Thymus (tissue), 11 donors: ENCODE data around the gene SLC38A10. TPM values are rescaled to one million over a fixed set of nuclear protein-coding genes. Genes with fewer than 3 reads are reported as not detected.

Source experiments
- DNase-seq, 9 donors: peaks; one replicate each; pipeline ENCODE4 v3.0.0-alpha.2; 2013; ENCODE audit warnings: low spot score in 9 of 9, low read depth in 6 of 9, missing footprints in 1 of 9
- H3K27ac ChIP-seq, 2 donors: one replicate each; pipeline ENCODE4 v1.5.1; 2013; ENCODE audit warnings: control low read depth in 1 of 2, low read depth in 1 of 2, low read length in 1 of 2, mild to moderate bottlenecking in 1 of 2, moderate library complexity in 1 of 2
- H3K27me3 ChIP-seq, 2 donors: one replicate each; pipeline ENCODE4 v1.5.1; 2013; ENCODE audit warnings: low read length in 1 of 2; ENCODE audit not compliant: control insufficient read depth in 2 of 2, insufficient read depth in 1 of 2
- H3K36me3 ChIP-seq, 2 donors: one replicate each; pipeline ENCODE4 v1.5.1; 2013; ENCODE audit warnings: low read length in 1 of 2, mild to moderate bottlenecking in 1 of 2, moderate library complexity in 1 of 2; ENCODE audit not compliant: control insufficient read depth in 2 of 2, insufficient read depth in 2 of 2
- H3K4me1 ChIP-seq, 2 donors: one replicate each; pipeline ENCODE4 v1.5.1; 2013; ENCODE audit warnings: low read length in 2 of 2; ENCODE audit not compliant: control insufficient read depth in 2 of 2, insufficient read depth in 2 of 2
- H3K4me3 ChIP-seq, 2 donors: one replicate each; pipeline ENCODE4 v1.5.1; 2013; ENCODE audit warnings: low read length in 2 of 2, control low read depth in 1 of 2, mild to moderate bottlenecking in 1 of 2
- H3K9me3 ChIP-seq, 2 donors: one replicate each; pipeline ENCODE4 v1.5.1; 2013; ENCODE audit warnings: low read length in 1 of 2, mild to moderate bottlenecking in 1 of 2; ENCODE audit not compliant: control insufficient read depth in 2 of 2, insufficient read depth in 1 of 2
- whole genome bisulfite sequencing: extraction: QIAGEN DNeasy Blood & Tissue Kit; methylation state at CpG from one replicate; pipeline ENCODE4 v1.1.7; 2013; 5-methylcytosine and 5-hydroxymethylcytosine counted together
- polyA plus RNA-seq: library from polyadenylated mRNA; stranded (reverse); fragments of 200-250 nt; gene quantifications from one replicate; pipeline ENCODE4 v1.2.3, GENCODE V29; 2013
- total RNA-seq: library from RNA; stranded (reverse); fragments of 120-200 nt; gene quantifications from one replicate; pipeline ENCODE4 v1.2.4, GENCODE V29; 2013
- donor health status: healthy.

SLC38A10 gene
- total and polyA plus RNA-seq, 2 donors: 21.0 to 63.6 TPM

GRCh38 chr17:81277946-81278693, 17.0 kb downstream of the SLC38A10 start:
- no peak overlapping the region for H3K4me3 ChIP-seq
- 96% methylated on average over 20 of the region's 20 CpGs for WGBS

GRCh38 chr17:81277421-81277820, 17.7 kb downstream of the SLC38A10 start:
- Histone ChIP-seq H3K4me3 (no peak overlapping the region), H3K27me3 (no peaks in the 10 kb centered on the region), H3K27ac (no peak overlapping the region), H3K4me1 (peaks cover 0 to 14% of the 10 kb centered on the region in 2 donors), H3K9me3 (no peaks in the 10 kb centered on the region), H3K36me3 (peaks cover 76 to 81% of the 10 kb centered on the region in 2 donors)
- no peak for DNase-seq
- WGBS: 95% methylated on average over 18 of the region's 18 CpGs

More at GRCh38 chr17:81277946-81278693, 17.0 kb downstream of the SLC38A10 start:
- Histone ChIP-seq H3K4me1 (peaks cover 0 to 7% of the 10 kb centered on the region in 2 donors), H3K27me3 (no peaks in the 10 kb centered on the region), H3K36me3 (peaks cover 76 to 83% of the 10 kb centered on the region in 2 donors), H3K27ac (no peak overlapping the region), H3K9me3 (no peaks in the 10 kb centered on the region)
- no peak for DNase-seq

GRCh38 chr17:81276781-81277180, 18.3 kb downstream of the SLC38A10 start:
- no peak for DNase-seq
- Histone ChIP-seq H3K9me3 (no peaks in the 10 kb centered on the region), H3K4me3 (no peak overlapping the region), H3K27me3 (no peaks in the 10 kb centered on the region), H3K27ac (no peak overlapping the region), H3K4me1 (peaks cover 0 to 16% of the 10 kb centered on the region in 2 donors), H3K36me3 (peaks cover 74 to 79% of the 10 kb centered on the region in 2 donors)
- WGBS: 98% methylated on average over 11 of the region's 11 CpGs

- Histone ChIP-seq H3K4me3 (no peak overlapping the region), H3K4me1 (peaks cover 0 to 16% of the 10 kb centered on the region in 2 donors), H3K36me3 (peaks cover 78 to 81% of the 10 kb centered on the region in 2 donors), H3K9me3 (no peaks in the 10 kb centered on the region), H3K27ac (no peak overlapping the region), H3K27me3 (no peaks in the 10 kb centered on the region)
- DNase-seq: no peak
- 98% methylated on average over 14 of the region's 14 CpGs for WGBS
These were observed 20.6 kb downstream of the SLC38A10 start for GRCh38 chr17:81274471-81274855.

GRCh38 chr17:81273698-81274470, 21.2 kb downstream of the SLC38A10 start:
- H3K36me3 ChIP-seq: peaks cover 77 to 79% of the 10 kb centered on the region in 2 donors
- H3K4me3 ChIP-seq: no peak overlapping the region
- no peaks in the 10 kb centered on the region for H3K27me3 ChIP-seq
- WGBS: 98% methylated on average over 31 of the region's 31 CpGs
- no peaks in the 10 kb centered on the region for H3K9me3 ChIP-seq
- DNase-seq: no peak
- no peak overlapping the region for H3K27ac ChIP-seq
- peaks cover 0 to 16% of the 10 kb centered on the region in 2 donors for H3K4me1 ChIP-seq

GRCh38 chr17:81272616-81273015, 22.5 kb downstream of the SLC38A10 start:
- no peak overlapping the region for H3K27ac ChIP-seq
- no peaks in the 10 kb centered on the region for H3K9me3 ChIP-seq
- no peaks in the 10 kb centered on the region for H3K27me3 ChIP-seq
- H3K4me3 ChIP-seq: no peak overlapping the region
- 84% methylated on average over 12 of the region's 12 CpGs for WGBS
- peaks cover 0 to 12% of the 10 kb centered on the region in 2 donors for H3K4me1 ChIP-seq
- no peak for DNase-seq
- H3K36me3 ChIP-seq: peaks cover 74 to 78% of the 10 kb centered on the region in 2 donors

- DNase-seq: no peak
- Histone ChIP-seq H3K36me3 (peaks cover 72 to 77% of the 10 kb centered on the region in 2 donors), H3K4me1 (peaks cover 0 to 12% of the 10 kb centered on the region in 2 donors), H3K27me3 (no peaks in the 10 kb centered on the region), H3K27ac (no peak overlapping the region), H3K4me3 (no peak overlapping the region), H3K9me3 (no peaks in the 10 kb centered on the region)
- WGBS: 97% methylated on average over 12 of the region's 12 CpGs
These were observed 23.9 kb downstream of the SLC38A10 start for GRCh38 chr17:81271226-81271625.

GRCh38 chr17:81270279-81270678, 24.8 kb downstream of the SLC38A10 start:
- WGBS: 94% methylated on average over 18 of the region's 18 CpGs
- Histone ChIP-seq H3K27me3 (no peaks in the 10 kb centered on the region), H3K36me3 (peaks cover 74 to 77% of the 10 kb centered on the region in 2 donors), H3K9me3 (no peaks in the 10 kb centered on the region), H3K4me1 (peaks cover 0 to 12% of the 10 kb centered on the region in 2 donors), H3K4me3 (no peak overlapping the region), H3K27ac (no peak overlapping the region)
- DNase-seq: no peak
